HG03095 (cell line): ENCODE results near the gene FANCC.
"Not testable (repeated sequence)": the region's sequence is repeated elsewhere in the genome, so short reads cannot be mapped to it uniquely, and the experiment has no call there.

Experiments used
- ATAC-seq: cut with Tn5 transposase; IDR thresholded peaks from one replicate; pipeline ENCODE4 v1.9.1; 2021; ENCODE audit warnings: moderate library complexity; ENCODE audit not compliant: unreplicated experiment

The FANCC gene

GRCh38 chr9:95330720-95331404 is 13.4 kb upstream of the FANCC start:
- ATAC-seq, result no peak

- ATAC-seq, result not testable (repeated sequence)
Observed at GRCh38 chr9:95329061-95329460, 11.6 kb upstream of the FANCC start.

- no peak for ATAC-seq
Observed at GRCh38 chr9:95327239-95327865, 9.8 kb upstream of the FANCC start.

GRCh38 chr9:95325221-95325620 is 7.7 kb upstream of the FANCC start:
- no peak for ATAC-seq

- no peak for ATAC-seq
Observed at GRCh38 chr9:95317893-95318211, 343 bp upstream of the FANCC start.

GRCh38 chr9:95316794-95317118 is 753 bp downstream of the FANCC start:
- peak; percentile 28 for ATAC-seq

- no peak for ATAC-seq
Observed at GRCh38 chr9:95316274-95316673, 1.2 kb downstream of the FANCC start.

- ATAC-seq, result no peak
Observed at GRCh38 chr9:95315108-95315746, 2.3 kb downstream of the FANCC start.

- no peak for ATAC-seq
Observed at GRCh38 chr9:95313010-95313498, 4.5 kb downstream of the FANCC start.

GRCh38 chr9:95311961-95312360 is 5.5 kb downstream of the FANCC start:
- ATAC-seq, result no peak

GRCh38 chr9:95307538-95307937 is 10.0 kb downstream of the FANCC start:
- ATAC-seq, result no peak

- no peak for ATAC-seq
Observed at GRCh38 chr9:95306819-95307218, 10.7 kb downstream of the FANCC start.

GRCh38 chr9:95305770-95306492 is 11.6 kb downstream of the FANCC start:
- ATAC-seq, result no peak

GRCh38 chr9:95302479-95302878 is 15.0 kb downstream of the FANCC start:
- ATAC-seq, result no peak

- ATAC-seq, result no peak
Observed at GRCh38 chr9:95297760-95298159, 19.7 kb downstream of the FANCC start.

- no peak for ATAC-seq
Observed at GRCh38 chr9:95297316-95297715, 20.2 kb downstream of the FANCC start.

GRCh38 chr9:95296761-95297160 is 20.7 kb downstream of the FANCC start:
- ATAC-seq, result no peak

GRCh38 chr9:95293296-95293695 is 24.2 kb downstream of the FANCC start:
- ATAC-seq, result not testable (repeated sequence)

- ATAC-seq, result no peak
Observed at GRCh38 chr9:95292226-95292625, 25.3 kb downstream of the FANCC start.

GRCh38 chr9:95286151-95286550 is 31.4 kb downstream of the FANCC start:
- ATAC-seq, result no peak

- no peak for ATAC-seq
Observed at GRCh38 chr9:95285307-95285706, 32.2 kb downstream of the FANCC start.
